GM12891 (cell line): ENCODE measurements around the gene RBM20.

Source experiments
- PAX5 ChIP-seq: IDR thresholded peaks from 2 replicates; pipeline ENCODE4 v1.6.1; 2011; ENCODE audit warnings: low read length, moderate library complexity, mild to moderate bottlenecking; ENCODE audit not compliant: insufficient read depth, severe bottlenecking
- POLR2A ChIP-seq: IDR thresholded peaks from 2 replicates; pipeline ENCODE4 v1.6.1; 2011; ENCODE audit warnings: low read depth, low read length, control low read depth
- POLR2AphosphoS5 ChIP-seq: IDR thresholded peaks from 2 replicates; pipeline ENCODE4 v1.6.1; 2011; ENCODE audit warnings: low read depth, low read length, control low read depth
- POU2F2 ChIP-seq: IDR thresholded peaks from 2 replicates; pipeline ENCODE4 v1.6.1; 2011; ENCODE audit warnings: low read depth, mild to moderate bottlenecking, control low read depth, low read length, moderate library complexity
- TAF1 ChIP-seq: IDR thresholded peaks from 2 replicates; pipeline ENCODE4 v1.6.1; 2011; ENCODE audit warnings: low read depth, low read length, control low read depth

GRCh38 chr10:110824152-110824441 is 180.0 kb downstream of the RBM20 start:
- TF ChIP-seq POLR2A (no peak), POLR2AphosphoS5 (no peak), PAX5 (no peak), TAF1 (no peak), POU2F2 (no peak)
